ENCODE measurements around the gene NAA80. TPM values are rescaled to one million over a fixed set of nuclear protein-coding genes. Genes with fewer than 3 reads are reported as not detected.
A peak's percentile ranks its signal among the peaks of the same experiment; 100 is the strongest.

NAA80 gene
- total RNA-seq, 1 donor from 2014 or later = 16.2 TPM

DNA sequence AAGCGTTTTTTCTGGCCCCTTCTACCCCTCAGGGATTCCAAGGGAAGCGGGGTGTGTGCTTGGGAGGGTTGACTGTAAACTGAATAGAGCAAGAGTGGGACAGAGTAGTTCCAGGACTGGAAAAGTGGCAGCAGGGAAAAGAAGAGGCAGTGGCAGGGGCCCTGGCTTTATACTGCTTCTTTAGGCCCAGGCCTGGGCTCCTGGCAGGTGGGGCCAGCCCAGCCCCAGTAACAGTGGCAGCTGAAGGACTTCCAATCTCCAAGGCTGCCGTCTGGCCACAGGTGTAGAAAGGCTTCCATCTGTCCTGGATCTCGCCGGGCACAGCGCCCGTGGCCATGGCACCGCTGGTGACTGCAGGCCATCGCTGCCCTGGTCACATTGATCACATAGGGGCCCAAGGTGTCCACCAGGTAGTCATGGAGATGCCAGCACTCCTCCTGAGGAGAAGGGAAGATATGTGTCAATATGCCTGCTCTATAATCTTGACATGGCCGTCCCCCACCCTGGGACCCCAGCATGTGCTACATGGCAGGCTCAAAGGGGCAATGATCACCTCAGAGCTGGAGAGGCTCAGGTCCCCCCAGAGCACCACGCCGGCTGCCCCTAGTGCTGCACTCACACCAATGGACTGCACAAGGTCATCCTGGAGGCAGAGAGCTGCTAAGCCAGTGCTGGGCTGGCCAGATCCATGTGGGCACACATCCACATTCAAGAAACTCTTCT is 6.0 kb downstream of the NAA80 start:
- Mint-ChIP-seq H3K4me1 (ENCODE audit: unreplicated experiment) (peaks cover 17% of the 10 kb centered on the region), H3K4me3 (ENCODE audit: unreplicated experiment) (peak overlapping the region; percentile 73), H3K27ac (ENCODE audit: unreplicated experiment) (peak overlapping the region; percentile 98), H3K27me3 (ENCODE audit: unreplicated experiment) (no peaks in the 10 kb centered on the region), H3K36me3 (ENCODE audit: unreplicated experiment) (peaks cover 3% of the 10 kb centered on the region), H3K9me3 (ENCODE audit: unreplicated experiment) (no peaks in the 10 kb centered on the region)
- TF ChIP-seq, protein P1, sequence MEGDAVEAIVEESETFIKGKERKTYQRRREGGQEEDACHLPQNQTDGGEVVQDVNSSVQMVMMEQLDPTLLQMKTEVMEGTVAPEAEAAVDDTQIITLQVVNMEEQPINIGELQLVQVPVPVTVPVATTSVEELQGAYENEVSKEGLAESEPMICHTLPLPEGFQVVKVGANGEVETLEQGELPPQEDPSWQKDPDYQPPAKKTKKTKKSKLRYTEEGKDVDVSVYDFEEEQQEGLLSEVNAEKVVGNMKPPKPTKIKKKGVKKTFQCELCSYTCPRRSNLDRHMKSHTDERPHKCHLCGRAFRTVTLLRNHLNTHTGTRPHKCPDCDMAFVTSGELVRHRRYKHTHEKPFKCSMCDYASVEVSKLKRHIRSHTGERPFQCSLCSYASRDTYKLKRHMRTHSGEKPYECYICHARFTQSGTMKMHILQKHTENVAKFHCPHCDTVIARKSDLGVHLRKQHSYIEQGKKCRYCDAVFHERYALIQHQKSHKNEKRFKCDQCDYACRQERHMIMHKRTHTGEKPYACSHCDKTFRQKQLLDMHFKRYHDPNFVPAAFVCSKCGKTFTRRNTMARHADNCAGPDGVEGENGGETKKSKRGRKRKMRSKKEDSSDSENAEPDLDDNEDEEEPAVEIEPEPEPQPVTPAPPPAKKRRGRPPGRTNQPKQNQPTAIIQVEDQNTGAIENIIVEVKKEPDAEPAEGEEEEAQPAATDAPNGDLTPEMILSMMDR (IDR thresholded peaks at IDR 0.05) = no peak
- no peak for DNase-seq (ENCODE audit: extremely low spot score, unreplicated experiment)

DNA sequence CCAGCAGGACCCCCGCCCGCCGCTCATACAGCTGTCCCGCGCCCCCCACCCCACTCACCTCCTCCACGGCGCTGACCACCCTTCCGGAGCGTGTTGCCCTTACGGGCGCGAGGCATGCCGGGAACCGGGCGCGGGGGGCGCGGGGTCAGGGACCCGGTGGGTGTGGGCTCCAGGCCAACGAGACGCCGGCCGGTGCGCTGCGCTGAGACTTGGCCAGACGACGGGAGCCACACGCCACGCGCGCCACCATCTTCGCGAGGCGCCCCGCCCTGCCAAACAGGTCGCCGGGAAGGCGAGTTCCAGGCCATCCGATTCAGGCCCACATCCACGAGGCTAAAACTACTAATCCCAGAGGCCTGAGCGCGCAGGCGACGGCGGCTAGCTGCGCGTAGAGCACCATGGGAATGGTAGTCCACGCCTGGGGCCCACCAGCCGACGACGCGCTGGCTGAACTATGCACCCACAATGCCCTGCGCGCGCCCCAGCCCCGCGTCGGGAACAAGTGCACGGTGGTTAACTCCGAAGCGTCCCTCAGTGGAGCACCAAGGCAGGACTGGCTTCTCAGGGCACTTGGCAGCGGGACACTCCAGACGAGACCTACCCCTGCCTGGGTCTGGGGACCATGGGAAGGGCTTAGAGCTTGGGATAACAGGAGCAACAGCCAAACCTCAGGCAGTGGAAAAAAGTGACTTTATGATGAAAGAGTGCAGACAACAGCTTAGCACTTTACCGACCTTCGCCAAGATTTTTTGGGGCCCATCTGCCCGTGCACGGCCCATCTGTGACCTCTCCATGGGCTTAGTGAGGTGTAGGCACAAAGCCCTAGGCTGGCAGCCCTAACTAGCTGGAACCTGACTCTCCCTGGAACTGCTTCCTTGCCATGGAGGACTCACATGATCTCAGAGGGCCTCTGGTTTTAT is 6.8 kb downstream of the NAA80 start, which contains the start of gene IFRD2:
IFRD2 (minus strand) TSS at position 271 of the 920 bp plus-strand sequence; CDS start at position 116, 155 bp downstream.
- Mint-ChIP-seq H3K27me3 (ENCODE audit: unreplicated experiment) (no peaks in the 10 kb centered on the region), H3K9me3 (ENCODE audit: unreplicated experiment) (no peaks in the 10 kb centered on the region), H3K4me3 (ENCODE audit: unreplicated experiment) (peak within 1 kb of the TSS; percentile 73), H3K27ac (ENCODE audit: unreplicated experiment) (peak within 1 kb of the TSS; percentile 98), H3K4me1 (ENCODE audit: unreplicated experiment) (peaks cover 14% of the 10 kb centered on the region), H3K36me3 (ENCODE audit: unreplicated experiment) (peaks cover 3% of the 10 kb centered on the region)
- DNase-seq (ENCODE audit: extremely low spot score, unreplicated experiment) = peak; percentile 98
- TF ChIP-seq, protein P1 (IDR thresholded peaks at IDR 0.05) = no peak

DNA sequence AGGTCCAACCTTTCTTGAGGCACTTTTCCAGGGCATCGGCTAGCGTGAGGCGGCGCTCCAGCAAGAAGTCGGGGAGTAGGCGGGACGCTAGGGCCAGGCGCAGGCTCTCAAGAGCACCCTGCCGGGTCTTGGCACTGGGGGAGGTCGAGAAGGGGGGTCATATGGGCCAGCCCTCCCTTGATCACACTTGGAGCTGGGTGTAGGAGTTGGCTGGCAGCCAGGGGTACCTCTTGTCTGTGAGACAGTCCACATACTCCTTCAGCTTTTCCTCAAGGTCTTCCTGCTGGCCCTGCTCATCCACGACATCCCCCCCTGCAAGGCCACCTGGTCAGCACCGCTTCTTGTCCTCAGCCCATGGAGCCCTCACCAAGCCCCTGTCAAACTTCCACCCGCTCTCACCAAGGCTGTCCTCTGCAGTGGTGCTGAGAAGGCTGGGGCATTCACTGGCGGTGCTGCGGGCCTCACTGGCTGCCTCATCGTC is 9.0 kb downstream of the NAA80 start:
- Mint-ChIP-seq H3K36me3 (ENCODE audit: unreplicated experiment) (peaks cover 3% of the 10 kb centered on the region), H3K4me3 (ENCODE audit: unreplicated experiment) (no peak overlapping the region), H3K9me3 (ENCODE audit: unreplicated experiment) (no peaks in the 10 kb centered on the region), H3K27ac (ENCODE audit: unreplicated experiment) (no peak overlapping the region), H3K4me1 (ENCODE audit: unreplicated experiment) (peaks cover 14% of the 10 kb centered on the region), H3K27me3 (ENCODE audit: unreplicated experiment) (no peaks in the 10 kb centered on the region)
- no peak for DNase-seq (ENCODE audit: extremely low spot score, unreplicated experiment)
- TF ChIP-seq, protein P1 (IDR thresholded peaks at IDR 0.05) = no peak

DNA sequence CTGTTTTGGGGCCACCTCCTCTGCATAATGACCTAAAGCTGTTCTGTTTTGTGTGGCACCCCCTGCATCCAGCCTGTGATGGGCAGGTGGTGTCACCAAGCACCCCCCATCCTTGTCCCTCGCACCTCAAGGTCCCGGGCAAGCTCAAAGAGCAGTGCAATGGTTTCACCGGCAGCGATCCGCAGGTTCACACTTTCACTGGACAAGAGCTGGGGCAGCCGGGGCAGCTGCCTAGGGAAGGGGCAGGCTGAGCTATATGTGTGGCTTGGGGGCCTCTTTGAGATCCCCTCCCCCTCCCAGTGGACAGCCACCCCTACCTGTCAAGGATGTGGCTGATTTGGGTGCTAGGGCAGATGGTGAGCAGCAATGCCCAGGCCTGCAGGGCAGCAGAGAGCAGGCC is 10.1 kb downstream of the NAA80 start:
- Mint-ChIP-seq H3K27ac (ENCODE audit: unreplicated experiment) (no peak overlapping the region), H3K9me3 (ENCODE audit: unreplicated experiment) (no peaks in the 10 kb centered on the region), H3K27me3 (ENCODE audit: unreplicated experiment) (no peaks in the 10 kb centered on the region), H3K4me3 (ENCODE audit: unreplicated experiment) (no peak overlapping the region), H3K4me1 (ENCODE audit: unreplicated experiment) (peaks cover 14% of the 10 kb centered on the region), H3K36me3 (ENCODE audit: unreplicated experiment) (peaks cover 3% of the 10 kb centered on the region)
- TF ChIP-seq, protein P1 (IDR thresholded peaks at IDR 0.05) = no peak
- DNase-seq (ENCODE audit: extremely low spot score, unreplicated experiment) = no peak
